Measurements from ENCODE around the gene CERS6.
A peak's percentile ranks its signal among the peaks of the same experiment; 100 is the strongest.

Gene CERS6

GRCh38 chr2:168538133-168538532 is 82.1 kb downstream of the CERS6 start:
- DNase-seq: no peak

- peak; percentile 38 for DNase-seq
These were observed 82.5 kb downstream of the CERS6 start for GRCh38 chr2:168538534-168538933.

- no peak for DNase-seq
These were observed 83.9 kb downstream of the CERS6 start for GRCh38 chr2:168539945-168540344.

- no peak for DNase-seq
These were observed 85.8 kb downstream of the CERS6 start for GRCh38 chr2:168541858-168542257.

GRCh38 chr2:168543037-168543436 is 87.0 kb downstream of the CERS6 start:
- DNase-seq: no peak

- DNase-seq: no peak
These were observed 87.9 kb downstream of the CERS6 start for GRCh38 chr2:168543935-168544334.

- no peak for DNase-seq
These were observed 89.5 kb downstream of the CERS6 start for GRCh38 chr2:168545439-168546082.

GRCh38 chr2:168550670-168551069 is 94.6 kb downstream of the CERS6 start:
- DNase-seq: no peak

- no peak for DNase-seq
These were observed 96.4 kb downstream of the CERS6 start for GRCh38 chr2:168552450-168552856.

- DNase-seq: no peak
These were observed 99.2 kb downstream of the CERS6 start for GRCh38 chr2:168555283-168555682.

- DNase-seq: no peak
These were observed 103.1 kb downstream of the CERS6 start for GRCh38 chr2:168559187-168559586.

GRCh38 chr2:168560817-168561499 is 104.9 kb downstream of the CERS6 start:
- no peak for DNase-seq

GRCh38 chr2:168561991-168562390 is 105.9 kb downstream of the CERS6 start:
- DNase-seq: no peak

- no peak for DNase-seq
These were observed 106.9 kb downstream of the CERS6 start for GRCh38 chr2:168562971-168563370.

GRCh38 chr2:168564641-168565040 is 108.6 kb downstream of the CERS6 start:
- DNase-seq: no peak

- no peak for DNase-seq
These were observed 109.0 kb downstream of the CERS6 start for GRCh38 chr2:168565112-168565511.

- DNase-seq: no peak
These were observed 109.4 kb downstream of the CERS6 start for GRCh38 chr2:168565512-168565911.

GRCh38 chr2:168566974-168567665 is 111.0 kb downstream of the CERS6 start:
- DNase-seq: no peak

- no peak for DNase-seq
These were observed 111.8 kb downstream of the CERS6 start for GRCh38 chr2:168567836-168568235.

- DNase-seq: no peak
These were observed 112.6 kb downstream of the CERS6 start for GRCh38 chr2:168568476-168569267.

- no peak for DNase-seq
These were observed 115.0 kb downstream of the CERS6 start for GRCh38 chr2:168571061-168571460.

- DNase-seq: no peak
These were observed 117.2 kb downstream of the CERS6 start for GRCh38 chr2:168573128-168573903.
